OCI-LY3 (cell line): Measurements from ENCODE around the gene ZNF296.

Experiments used
- CTCF ChIP-seq: fragments of 200-600, 300-600 bp; sonication (generic); IDR thresholded peaks from 2 replicates; pipeline ENCODE4 v1.5.1; 2014; ENCODE audit warnings: antibody characterized with exemption, low read length, low read depth
- EZH2phosphoT487 ChIP-seq: fragments of 200-600 bp; shearing (Covaris generic); IDR thresholded peaks from 2 replicates; pipeline ENCODE4 v1.6.1; 2018; ENCODE audit warnings: antibody characterized with exemption, mixed run types, low read depth

GRCh38 chr19:45123440-45123850 is 47.2 kb upstream of the ZNF296 start:
- TF ChIP-seq CTCF (no peak), EZH2phosphoT487 (no peak)
